Tibial artery (tissue), 4 donors: ENCODE data around the gene RNF166.

Source experiments
- DNase-seq, 2 donors: peaks; one replicate each; pipeline ENCODE4 v3.0.0-alpha.2; 2019
- H3K27ac ChIP-seq, 2 donors: fragments of 200-600 bp; sonication (generic) in 1 of 2; 1 replicate in 1 of 2; 2 replicates in 1 of 2; pipeline ENCODE4 v1.5.1; 2018 to 2019; ENCODE audit warnings: mild to moderate bottlenecking in 1 of 2
- H3K27me3 ChIP-seq, 2 donors: fragments of 200-600 bp; sonication (generic) in 1 of 2; one replicate each; pipeline versions ENCODE4 v1.5.1 to v1.6.0; 2016 to 2019
- H3K36me3 ChIP-seq, 3 donors: fragments of 200-600 bp; sonication (generic) in 2 of 3; one replicate each; pipeline ENCODE4 v1.5.1; 2016 to 2019; ENCODE audit warnings: mild to moderate bottlenecking in 2 of 3
- H3K4me1 ChIP-seq, 4 donors: fragments of 200-600 bp; sonication (generic) in 2 of 4; 1 replicate in 3 of 4; 2 replicates in 1 of 4; pipeline ENCODE4 v1.5.1; 2016 to 2019
- H3K4me3 ChIP-seq, 2 donors: fragments of 200-600 bp; sonication (generic) in 1 of 2; 1 replicate in 1 of 2; 2 replicates in 1 of 2; pipeline ENCODE4 v1.5.1; 2018 to 2019; ENCODE audit warnings: mild to moderate bottlenecking in 2 of 2
- H3K9me3 ChIP-seq, 3 donors: fragments of 200-600 bp; sonication (generic) in 1 of 3; one replicate each; pipeline ENCODE4 v1.5.1; 2016 to 2019
- intact Hi-C: fragments of 100-400 bp; cut with DNase I; formaldehyde crosslinking; loops from one replicate; pipeline ENCODE4 v1.15.0; 2023; ENCODE audit warnings: low total_unique reads
- TF ChIP-seq, protein P1 (sequence below), 2 experiments: fragments of 200-600 bp in 1 of 2; fragments of 450-650 bp in 1 of 2; IDR thresholded peaks; one replicate each; pipeline ENCODE4 v1.5.1; 2017 to 2019; ENCODE audit warnings: antibody characterized with exemption in 2 of 2, mild to moderate bottlenecking in 1 of 2, moderate library complexity in 1 of 2

The RNF166 gene

DNA sequence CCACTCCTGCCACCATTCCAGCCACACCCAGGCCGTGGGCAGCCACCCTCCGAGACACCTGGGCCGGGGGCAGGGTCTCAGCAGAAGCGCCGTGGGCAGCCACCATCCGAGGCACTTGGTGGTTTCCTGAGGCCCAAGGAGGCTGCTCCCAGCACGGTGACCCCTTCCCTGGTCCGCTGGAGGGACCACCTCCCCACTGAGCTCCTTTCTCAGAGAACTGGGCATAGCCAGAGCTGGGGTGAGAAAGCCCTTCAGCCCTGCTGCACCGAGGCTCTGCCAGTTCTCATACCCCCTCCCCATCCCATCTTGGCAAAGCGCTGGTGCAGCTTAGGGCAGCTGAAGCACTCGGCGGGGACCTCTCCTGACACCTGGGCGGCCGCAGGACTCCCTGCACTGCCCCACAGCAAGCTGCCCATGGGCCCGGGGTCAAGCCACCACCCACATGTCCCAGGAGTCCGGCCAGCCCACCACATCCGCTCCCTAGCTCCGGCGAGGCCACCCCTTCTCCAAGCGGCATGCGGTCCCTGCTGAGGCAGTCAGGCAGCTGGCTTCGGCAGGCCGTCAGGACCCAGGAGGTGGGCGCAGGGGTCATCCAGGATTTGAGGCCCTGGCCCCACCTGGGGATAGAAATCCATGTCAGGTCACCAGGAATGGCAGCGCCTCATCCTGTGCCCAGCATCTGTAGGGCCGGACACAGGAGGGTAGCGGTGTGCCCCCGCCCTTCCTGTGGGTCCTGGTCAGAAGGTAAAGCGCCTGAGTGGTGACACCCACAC is 54.0 kb downstream of the RNF166 start:
- TF ChIP-seq, protein P1, sequence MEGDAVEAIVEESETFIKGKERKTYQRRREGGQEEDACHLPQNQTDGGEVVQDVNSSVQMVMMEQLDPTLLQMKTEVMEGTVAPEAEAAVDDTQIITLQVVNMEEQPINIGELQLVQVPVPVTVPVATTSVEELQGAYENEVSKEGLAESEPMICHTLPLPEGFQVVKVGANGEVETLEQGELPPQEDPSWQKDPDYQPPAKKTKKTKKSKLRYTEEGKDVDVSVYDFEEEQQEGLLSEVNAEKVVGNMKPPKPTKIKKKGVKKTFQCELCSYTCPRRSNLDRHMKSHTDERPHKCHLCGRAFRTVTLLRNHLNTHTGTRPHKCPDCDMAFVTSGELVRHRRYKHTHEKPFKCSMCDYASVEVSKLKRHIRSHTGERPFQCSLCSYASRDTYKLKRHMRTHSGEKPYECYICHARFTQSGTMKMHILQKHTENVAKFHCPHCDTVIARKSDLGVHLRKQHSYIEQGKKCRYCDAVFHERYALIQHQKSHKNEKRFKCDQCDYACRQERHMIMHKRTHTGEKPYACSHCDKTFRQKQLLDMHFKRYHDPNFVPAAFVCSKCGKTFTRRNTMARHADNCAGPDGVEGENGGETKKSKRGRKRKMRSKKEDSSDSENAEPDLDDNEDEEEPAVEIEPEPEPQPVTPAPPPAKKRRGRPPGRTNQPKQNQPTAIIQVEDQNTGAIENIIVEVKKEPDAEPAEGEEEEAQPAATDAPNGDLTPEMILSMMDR (IDR thresholded peaks at IDR 0.05), result no peak
- H3K27me3 ChIP-seq, result peaks cover 0 to 13% of the 10 kb centered on the region in 2 donors
- no peaks in the 10 kb centered on the region for H3K9me3 ChIP-seq
- intact Hi-C loops, result no loop called here
- H3K4me3 ChIP-seq, result no peak overlapping the region
- no peak for DNase-seq
- peaks cover 17 to 56% (median 36%) of the 10 kb centered on the region in 3 donors for H3K36me3 ChIP-seq
- peaks cover 0 to 22% (median 13%) of the 10 kb centered on the region in 4 donors for H3K4me1 ChIP-seq
- H3K27ac ChIP-seq, result no peak overlapping the region

DNA sequence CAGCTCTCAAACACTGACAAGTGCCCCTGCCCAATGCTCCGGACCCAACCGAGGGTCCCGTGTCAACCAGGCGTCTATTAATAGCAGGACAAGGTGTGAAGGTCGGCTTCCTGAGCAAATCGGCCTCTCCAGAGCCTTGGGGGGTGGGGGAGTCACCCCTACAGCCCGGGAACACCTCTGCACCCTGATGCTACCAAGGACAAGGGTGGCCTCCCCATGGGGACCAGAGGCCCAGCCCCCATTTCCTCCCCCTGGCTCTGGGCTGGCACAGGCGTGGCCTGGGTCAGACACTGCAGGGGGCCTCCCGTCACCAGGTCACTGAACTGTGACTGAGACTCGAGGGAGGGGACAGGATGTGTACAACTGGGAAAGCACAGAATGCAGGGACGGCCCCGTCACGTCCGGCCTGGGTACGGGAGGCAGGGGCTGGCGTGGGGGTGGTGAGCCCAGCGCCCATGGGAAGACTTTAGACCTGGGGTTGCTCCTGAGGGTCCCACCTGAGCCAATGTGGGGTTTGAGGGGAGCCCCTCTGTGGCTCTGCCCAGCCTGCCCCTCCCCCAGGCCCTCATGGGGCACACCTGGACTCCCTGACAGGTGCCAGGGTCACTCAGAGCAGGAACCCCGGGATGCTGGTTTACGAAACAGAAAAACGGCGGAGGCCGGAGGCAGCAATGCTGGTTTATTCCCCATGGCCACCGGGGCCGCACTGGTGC is 54.8 kb downstream of the RNF166 start:
- H3K4me3 ChIP-seq, result peak overlapping the region; percentile 53 to 65
- H3K9me3 ChIP-seq, result no peaks in the 10 kb centered on the region
- no peak overlapping the region for H3K27ac ChIP-seq
- peaks cover 0 to 13% of the 10 kb centered on the region in 2 donors for H3K27me3 ChIP-seq
- intact Hi-C loops, result no loop called here
- TF ChIP-seq, protein P1 (IDR thresholded peaks at IDR 0.05), result no peak
- H3K36me3 ChIP-seq, result peaks cover 17 to 49% (median 35%) of the 10 kb centered on the region in 3 donors
- peak in 1 of 2 donors; percentile 72 for DNase-seq
- H3K4me1 ChIP-seq, result peaks cover 0 to 22% (median 13%) of the 10 kb centered on the region in 4 donors

DNA sequence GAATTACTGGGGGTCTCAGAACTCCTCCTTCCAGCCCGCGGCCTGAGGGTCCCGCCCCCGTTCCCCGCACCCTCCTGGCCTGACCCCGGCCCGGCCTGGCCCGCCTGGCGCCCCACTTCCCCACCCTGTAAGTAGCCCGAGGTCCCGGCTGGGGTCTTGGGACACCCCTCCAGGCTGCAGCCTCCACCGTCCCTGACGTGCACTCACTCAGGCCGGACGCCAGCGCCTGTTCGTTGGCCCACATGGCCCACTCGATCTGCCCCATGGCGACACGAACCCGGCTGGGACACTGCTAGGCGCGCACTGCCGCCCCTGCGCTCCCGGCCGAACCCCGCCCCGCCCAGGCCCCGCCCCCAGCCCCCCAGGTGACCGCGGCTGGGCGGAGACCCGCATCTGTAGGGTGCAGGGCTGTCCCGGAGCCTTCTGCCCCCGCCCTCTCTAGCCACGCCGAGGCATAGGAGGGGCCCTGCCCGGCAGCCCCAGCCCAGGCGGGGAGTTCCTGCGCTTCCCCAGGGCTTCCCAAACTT is 55.4 kb downstream of the RNF166 start, which contains the start of gene CYBA:
Gene CYBA (minus strand): TSS at position 305 of the 527 bp plus-strand sequence. CDS start 40 bp downstream, at position 265.
- DNase-seq, result peak; percentile 70 to 83
- intact Hi-C loops, result no loop called here
- peaks cover 0 to 13% of the 10 kb centered on the region in 2 donors for H3K27me3 ChIP-seq
- no peaks in the 10 kb centered on the region for H3K9me3 ChIP-seq
- H3K4me3 ChIP-seq, result peak within 1 kb of the TSS; percentile 53 to 65
- TF ChIP-seq, protein P1 (IDR thresholded peaks at IDR 0.05), result no peak
- H3K4me1 ChIP-seq, result peaks cover 0 to 22% (median 13%) of the 10 kb centered on the region in 4 donors
- peak within 1 kb of the TSS; percentile 31 to 64 for H3K27ac ChIP-seq
- H3K36me3 ChIP-seq, result peaks cover 17 to 44% (median 29%) of the 10 kb centered on the region in 3 donors

DNA sequence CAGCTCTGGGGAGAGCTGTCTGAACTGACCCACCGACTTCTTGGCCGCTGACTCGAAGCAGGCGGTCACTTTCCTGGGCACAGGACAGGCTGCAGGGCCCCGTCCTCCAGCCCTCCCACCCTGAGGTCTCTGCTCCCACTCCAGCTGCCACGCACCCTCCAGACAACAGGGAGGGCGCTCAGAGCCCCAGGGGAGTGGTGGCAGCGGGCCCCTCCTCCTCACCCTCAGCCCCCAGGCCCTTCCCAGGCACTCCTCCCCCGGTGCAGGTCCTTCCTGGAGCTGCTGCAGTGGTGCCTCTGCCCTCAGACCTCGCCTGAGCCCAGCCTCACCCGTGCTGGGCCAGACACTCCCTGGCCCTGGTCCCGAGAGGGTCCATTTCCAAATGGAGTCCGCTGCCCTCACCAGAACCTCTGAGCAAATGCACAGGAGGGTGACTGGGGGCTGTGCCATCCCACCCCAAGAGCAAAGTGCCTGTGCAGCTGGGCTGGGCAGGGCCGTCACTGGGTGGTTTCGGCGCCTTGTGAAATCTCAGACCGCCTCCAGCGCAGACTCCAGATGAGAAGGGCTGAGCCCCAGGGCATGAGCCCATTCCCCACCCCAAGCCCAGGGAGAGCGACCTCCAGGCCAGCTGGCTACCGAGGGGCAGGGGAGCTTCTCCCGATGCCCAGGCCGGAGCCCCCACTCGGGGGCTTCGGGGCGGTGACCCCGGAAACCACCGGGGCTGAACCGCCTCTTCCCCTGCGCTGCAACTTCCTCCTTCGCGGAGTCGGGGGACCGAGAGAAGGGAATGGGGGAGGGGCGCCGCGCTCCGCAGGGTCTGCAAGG is 56.1 kb downstream of the RNF166 start:
- peak overlapping the region; percentile 53 to 65 for H3K4me3 ChIP-seq
- intact Hi-C loops, result no loop called here
- no peaks in the 10 kb centered on the region for H3K9me3 ChIP-seq
- peaks cover 0 to 13% of the 10 kb centered on the region in 2 donors for H3K27me3 ChIP-seq
- peak in 1 of 2 donors; percentile 71 for DNase-seq
- peak overlapping the region; percentile 31 to 64 for H3K27ac ChIP-seq
- peaks cover 15 to 37% (median 22%) of the 10 kb centered on the region in 3 donors for H3K36me3 ChIP-seq
- H3K4me1 ChIP-seq, result peaks cover 0 to 22% (median 13%) of the 10 kb centered on the region in 4 donors
- TF ChIP-seq, protein P1 (IDR thresholded peaks at IDR 0.05), result no peak
